ENCODE measurements around the gene TTC28.

- TF ChIP-seq POLR2A (IDR thresholded peaks at IDR 0.05; ENCODE audit: low read depth, low read length) (no peak), RAD21 (IDR thresholded peaks at IDR 0.05; ENCODE audit: insufficient read depth, low read depth, low read length) (no peak), REST (IDR thresholded peaks at IDR 0.05; ENCODE audit: low read depth, low read length) (no peak), CUX1 (IDR thresholded peaks at IDR 0.05; ENCODE audit: insufficient replicate concordance, low read depth, low read length) (no peak), RBBP5 (conservative IDR thresholded peaks at IDR 0.05) (no peak), CEBPB (IDR thresholded peaks at IDR 0.05; ENCODE audit: borderline replicate concordance in 1 of 2, low read depth in 2 of 2, low read length in 2 of 2) (no peak), EZH2 (IDR thresholded peaks at IDR 0.05; ENCODE audit: borderline replicate concordance, control insufficient read depth, low read depth, low read length) (no peak)
These were observed 664.6 kb downstream of the TTC28 start for GRCh38 chr22:28015046-28015425.

Data from GM12878 (cell line).